Immature natural killer cell (primary cell): Measurements from ENCODE around the gene CTXN3. TPM values are rescaled to one million over a fixed set of nuclear protein-coding genes. Genes with fewer than 3 reads are reported as not detected.

Source experiments
- DNase-seq, 3 donors: peaks; one replicate each; pipeline ENCODE4 v3.0.0; 2022; ENCODE audit warnings: mixed read lengths in 1 of 3
- H3K27ac Mint-ChIP-seq, 6 donors: one replicate each; pipeline ENCODE4 v1.8.0; 2020; ENCODE audit warnings: mixed read lengths in 6 of 6, mild to moderate bottlenecking in 5 of 6, inconsistent platforms in 4 of 6, moderate library complexity in 3 of 6
- H3K27me3 Mint-ChIP-seq, 3 donors: one replicate each; pipeline ENCODE4 v1.8.0; 2020 to 2021; ENCODE audit warnings: low read depth in 3 of 3, mild to moderate bottlenecking in 3 of 3, mixed read lengths in 3 of 3, moderate library complexity in 3 of 3, inconsistent platforms in 1 of 3
- H3K36me3 Mint-ChIP-seq, 3 donors: one replicate each; pipeline ENCODE4 v1.8.0; 2020; ENCODE audit warnings: mixed read lengths in 3 of 3, inconsistent platforms in 2 of 3, mild to moderate bottlenecking in 2 of 3
- H3K4me1 Mint-ChIP-seq, 2 donors: one replicate each; pipeline ENCODE4 v1.8.0; 2020; ENCODE audit warnings: inconsistent platforms in 2 of 2, mild to moderate bottlenecking in 2 of 2, mixed read lengths in 2 of 2, moderate library complexity in 1 of 2
- H3K4me3 Mint-ChIP-seq, 5 donors: one replicate each; pipeline ENCODE4 v1.8.0; 2020; ENCODE audit warnings: mild to moderate bottlenecking in 5 of 5, mixed read lengths in 5 of 5, inconsistent platforms in 3 of 5, moderate library complexity in 3 of 5
- H3K9me3 Mint-ChIP-seq, 6 donors: one replicate each; pipeline ENCODE4 v1.8.0; 2020; ENCODE audit warnings: mild to moderate bottlenecking in 6 of 6, mixed read lengths in 6 of 6, inconsistent platforms in 4 of 6, moderate library complexity in 3 of 6
- polyA plus RNA-seq, 3 donors: library from polyadenylated mRNA; unstranded; fragments of 300-500 nt; fragmentation: Illumina TruSeq; gene quantifications; one replicate each; pipeline ENCODE4 v1.2.3, GENCODE V29; 2021

Gene CTXN3
- polyA plus RNA-seq, 3 donors from 2014 or later = not detected

- H3K27ac Mint-ChIP-seq = no peak overlapping the region
- no peaks in the 10 kb centered on the region for H3K4me1 Mint-ChIP-seq
- H3K9me3 Mint-ChIP-seq = peaks cover 0 to 5% (median 0%) of the 10 kb centered on the region in 6 donors
- no peak overlapping the region for H3K4me3 Mint-ChIP-seq
- H3K27me3 Mint-ChIP-seq = peaks cover 0 to 2% (median 0%) of the 10 kb centered on the region in 3 donors
- DNase-seq = no peak
- H3K36me3 Mint-ChIP-seq = no peaks in the 10 kb centered on the region
Measured at GRCh38 chr5:127621601-127622325, 27.1 kb upstream of the CTXN3 start.

- Mint-ChIP-seq H3K27ac (no peak overlapping the region), H3K27me3 (peaks cover 0 to 8% (median 2%) of the 10 kb centered on the region in 3 donors), H3K4me1 (no peaks in the 10 kb centered on the region), H3K9me3 (no peaks in the 10 kb centered on the region), H3K4me3 (no peak overlapping the region), H3K36me3 (no peaks in the 10 kb centered on the region)
- no peak for DNase-seq
Measured at GRCh38 chr5:127634007-127634406, 14.9 kb upstream of the CTXN3 start.

- Mint-ChIP-seq H3K27ac (no peak overlapping the region), H3K9me3 (peaks cover 0 to 2% (median 0%) of the 10 kb centered on the region in 6 donors), H3K4me3 (no peak overlapping the region), H3K27me3 (peaks cover 2 to 10% (median 3%) of the 10 kb centered on the region in 3 donors), H3K36me3 (no peaks in the 10 kb centered on the region), H3K4me1 (no peaks in the 10 kb centered on the region)
- DNase-seq = no peak
Measured at GRCh38 chr5:127639828-127640227, 9.1 kb upstream of the CTXN3 start.

- peaks cover 3 to 6% (median 4%) of the 10 kb centered on the region in 3 donors for H3K27me3 Mint-ChIP-seq
- no peak for DNase-seq
- H3K4me1 Mint-ChIP-seq = no peaks in the 10 kb centered on the region
- peaks cover 0 to 2% (median 0%) of the 10 kb centered on the region in 6 donors for H3K9me3 Mint-ChIP-seq
- H3K4me3 Mint-ChIP-seq = no peak overlapping the region
- H3K36me3 Mint-ChIP-seq = no peaks in the 10 kb centered on the region
- no peak overlapping the region for H3K27ac Mint-ChIP-seq
Measured at GRCh38 chr5:127642949-127643348, 5.9 kb upstream of the CTXN3 start.

GRCh38 chr5:127643607-127644006 is 5.3 kb upstream of the CTXN3 start:
- no peaks in the 10 kb centered on the region for H3K36me3 Mint-ChIP-seq
- no peak overlapping the region for H3K27ac Mint-ChIP-seq
- H3K4me1 Mint-ChIP-seq = no peaks in the 10 kb centered on the region
- DNase-seq = no peak
- no peak overlapping the region for H3K4me3 Mint-ChIP-seq
- H3K9me3 Mint-ChIP-seq = peaks cover 0 to 2% (median 0%) of the 10 kb centered on the region in 6 donors
- H3K27me3 Mint-ChIP-seq = peaks cover 3 to 6% (median 4%) of the 10 kb centered on the region in 3 donors

GRCh38 chr5:127645300-127645726 is 3.6 kb upstream of the CTXN3 start:
- peaks cover 0 to under 1% (median 0%) of the 10 kb centered on the region in 6 donors for H3K9me3 Mint-ChIP-seq
- DNase-seq = no peak
- H3K4me3 Mint-ChIP-seq = no peak overlapping the region
- peaks cover 3 to 6% (median 4%) of the 10 kb centered on the region in 3 donors for H3K27me3 Mint-ChIP-seq
- H3K27ac Mint-ChIP-seq = no peak overlapping the region
- H3K4me1 Mint-ChIP-seq = no peaks in the 10 kb centered on the region
- H3K36me3 Mint-ChIP-seq = no peaks in the 10 kb centered on the region

- Mint-ChIP-seq H3K4me1 (no peaks in the 10 kb centered on the region), H3K9me3 (no peaks in the 10 kb centered on the region), H3K27ac (no peak overlapping the region), H3K36me3 (no peaks in the 10 kb centered on the region), H3K4me3 (no peak overlapping the region), H3K27me3 (peaks cover 0 to 4% (median 4%) of the 10 kb centered on the region in 3 donors)
- no peak for DNase-seq
Measured at GRCh38 chr5:127647361-127647958, 1.4 kb upstream of the CTXN3 start.

GRCh38 chr5:127650022-127650421 is 1.1 kb downstream of the CTXN3 start:
- H3K9me3 Mint-ChIP-seq = no peaks in the 10 kb centered on the region
- H3K4me1 Mint-ChIP-seq = no peaks in the 10 kb centered on the region
- H3K27me3 Mint-ChIP-seq = peaks cover 0 to 8% (median 2%) of the 10 kb centered on the region in 3 donors
- H3K36me3 Mint-ChIP-seq = no peaks in the 10 kb centered on the region
- H3K4me3 Mint-ChIP-seq = no peak overlapping the region
- no peak overlapping the region for H3K27ac Mint-ChIP-seq
- no peak for DNase-seq

GRCh38 chr5:127650649-127651048 is 1.8 kb downstream of the CTXN3 start:
- Mint-ChIP-seq H3K9me3 (no peaks in the 10 kb centered on the region), H3K27me3 (peaks cover 0 to 8% (median 2%) of the 10 kb centered on the region in 3 donors), H3K27ac (no peak overlapping the region), H3K4me3 (no peak overlapping the region), H3K36me3 (no peaks in the 10 kb centered on the region), H3K4me1 (no peaks in the 10 kb centered on the region)
- DNase-seq = no peak

- H3K36me3 Mint-ChIP-seq = no peaks in the 10 kb centered on the region
- peaks cover 0 to 4% (median 2%) of the 10 kb centered on the region in 3 donors for H3K27me3 Mint-ChIP-seq
- no peak overlapping the region for H3K27ac Mint-ChIP-seq
- no peaks in the 10 kb centered on the region for H3K9me3 Mint-ChIP-seq
- H3K4me3 Mint-ChIP-seq = no peak overlapping the region
- no peak for DNase-seq
- H3K4me1 Mint-ChIP-seq = no peaks in the 10 kb centered on the region
Measured at GRCh38 chr5:127652952-127653611, 4.2 kb downstream of the CTXN3 start.

GRCh38 chr5:127656825-127657224 is 7.9 kb downstream of the CTXN3 start:
- Mint-ChIP-seq H3K27ac (no peak overlapping the region), H3K4me1 (no peaks in the 10 kb centered on the region), H3K9me3 (peaks cover 0 to 4% (median 0%) of the 10 kb centered on the region in 6 donors), H3K4me3 (no peak overlapping the region), H3K27me3 (peaks cover 0 to 4% (median 2%) of the 10 kb centered on the region in 3 donors), H3K36me3 (no peaks in the 10 kb centered on the region)
- no peak for DNase-seq

GRCh38 chr5:127660047-127660733 is 11.3 kb downstream of the CTXN3 start:
- no peaks in the 10 kb centered on the region for H3K36me3 Mint-ChIP-seq
- H3K4me1 Mint-ChIP-seq = no peaks in the 10 kb centered on the region
- H3K27me3 Mint-ChIP-seq = peaks cover 0 to 2% (median 0%) of the 10 kb centered on the region in 3 donors
- no peak overlapping the region for H3K27ac Mint-ChIP-seq
- no peak for DNase-seq
- peaks cover 0 to 4% (median 0%) of the 10 kb centered on the region in 6 donors for H3K9me3 Mint-ChIP-seq
- H3K4me3 Mint-ChIP-seq = no peak overlapping the region

GRCh38 chr5:127664093-127664492 is 15.2 kb downstream of the CTXN3 start:
- Mint-ChIP-seq H3K36me3 (no peaks in the 10 kb centered on the region), H3K27me3 (no peaks in the 10 kb centered on the region), H3K9me3 (peaks cover 0 to 4% (median 0%) of the 10 kb centered on the region in 6 donors), H3K4me3 (no peak overlapping the region), H3K27ac (no peak overlapping the region), H3K4me1 (no peaks in the 10 kb centered on the region)
- DNase-seq = no peak
